RWPE2 (cell line): ENCODE measurements around the gene ADCY2.

Experiments used
- ATAC-seq: fragments of 200-7000 bp; cut with Tn5 transposase; 3 replicates; pipeline ENCODE4 v1.9.1; 2021; ENCODE audit warnings: low read depth
- DNase-seq: peaks from one replicate; pipeline ENCODE4 v3.0.0-alpha.2; 2020; ENCODE audit warnings: low spot score
- H3K27ac ChIP-seq: fragments of 450-650 bp; 2 replicates; pipeline ENCODE4 v1.5.1; 2017; ENCODE audit warnings: mild to moderate bottlenecking; ENCODE audit not compliant: poor library complexity, severe bottlenecking
- H3K27me3 ChIP-seq: fragments of 250-450 bp; sonication (Bioruptor Pico); 2 replicates; pipeline ENCODE4 v1.5.1; 2021; ENCODE audit warnings: mild to moderate bottlenecking, moderate library complexity; ENCODE audit not compliant: insufficient read depth, poor library complexity, severe bottlenecking
- H3K36me3 ChIP-seq: fragments of 250-450 bp; sonication (Bioruptor Pico); 2 replicates; pipeline ENCODE4 v1.5.1; 2020; ENCODE audit warnings: low read depth, mild to moderate bottlenecking, moderate library complexity
- H3K4me1 ChIP-seq: fragments of 250-450 bp; sonication (Bioruptor Pico); 2 replicates; pipeline ENCODE4 v1.5.1; 2021; ENCODE audit warnings: mild to moderate bottlenecking, moderate library complexity; ENCODE audit not compliant: insufficient read depth, poor library complexity, severe bottlenecking
- H3K4me3 ChIP-seq: fragments of 250-450 bp; sonication (Bioruptor Pico); 2 replicates; pipeline ENCODE4 v1.5.1; 2021; ENCODE audit warnings: mild to moderate bottlenecking, moderate library complexity; ENCODE audit not compliant: severe bottlenecking
- H3K9me3 ChIP-seq: fragments of 250-450 bp; sonication (Bioruptor Pico); 2 replicates; pipeline ENCODE4 v1.5.1; 2021; ENCODE audit warnings: mild to moderate bottlenecking, moderate library complexity; ENCODE audit not compliant: severe bottlenecking
- TF ChIP-seq, protein P1 (sequence below): fragments of 450-650 bp; IDR thresholded peaks from one replicate; pipeline ENCODE4 v1.5.1; 2017; ENCODE audit warnings: mild to moderate bottlenecking, moderate library complexity; ENCODE audit not compliant: poor library complexity, severe bottlenecking

Gene ADCY2

DNA sequence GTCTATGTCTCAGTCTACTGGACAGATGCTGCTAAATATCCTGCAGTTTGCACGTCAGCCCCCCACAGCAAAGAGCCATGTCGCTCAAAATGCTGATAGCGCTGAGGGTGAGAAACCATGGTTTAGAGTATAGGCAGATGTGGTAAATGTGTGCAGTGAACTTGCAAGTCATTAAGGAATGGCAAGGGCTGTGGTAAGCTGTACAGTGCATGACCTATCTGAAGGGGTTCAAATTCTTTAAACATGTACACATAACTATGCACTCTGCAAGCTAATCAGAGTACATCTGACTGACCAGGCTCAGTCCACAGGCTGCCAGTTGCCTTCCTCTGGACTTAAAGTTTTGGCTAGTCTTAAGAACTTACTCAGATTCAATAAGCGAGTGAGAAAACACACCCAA is 284.3 kb downstream of the ADCY2 start:
- no peak for DNase-seq
- no peak overlapping the region for H3K27ac ChIP-seq
- no peaks in the 10 kb centered on the region for H3K27me3 ChIP-seq
- ATAC-seq, result no peak
- TF ChIP-seq, protein P1, sequence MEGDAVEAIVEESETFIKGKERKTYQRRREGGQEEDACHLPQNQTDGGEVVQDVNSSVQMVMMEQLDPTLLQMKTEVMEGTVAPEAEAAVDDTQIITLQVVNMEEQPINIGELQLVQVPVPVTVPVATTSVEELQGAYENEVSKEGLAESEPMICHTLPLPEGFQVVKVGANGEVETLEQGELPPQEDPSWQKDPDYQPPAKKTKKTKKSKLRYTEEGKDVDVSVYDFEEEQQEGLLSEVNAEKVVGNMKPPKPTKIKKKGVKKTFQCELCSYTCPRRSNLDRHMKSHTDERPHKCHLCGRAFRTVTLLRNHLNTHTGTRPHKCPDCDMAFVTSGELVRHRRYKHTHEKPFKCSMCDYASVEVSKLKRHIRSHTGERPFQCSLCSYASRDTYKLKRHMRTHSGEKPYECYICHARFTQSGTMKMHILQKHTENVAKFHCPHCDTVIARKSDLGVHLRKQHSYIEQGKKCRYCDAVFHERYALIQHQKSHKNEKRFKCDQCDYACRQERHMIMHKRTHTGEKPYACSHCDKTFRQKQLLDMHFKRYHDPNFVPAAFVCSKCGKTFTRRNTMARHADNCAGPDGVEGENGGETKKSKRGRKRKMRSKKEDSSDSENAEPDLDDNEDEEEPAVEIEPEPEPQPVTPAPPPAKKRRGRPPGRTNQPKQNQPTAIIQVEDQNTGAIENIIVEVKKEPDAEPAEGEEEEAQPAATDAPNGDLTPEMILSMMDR, result no peak
- peaks cover 4% of the 10 kb centered on the region for H3K4me1 ChIP-seq
- H3K36me3 ChIP-seq, result no peaks in the 10 kb centered on the region
- H3K9me3 ChIP-seq, result no peaks in the 10 kb centered on the region
- H3K4me3 ChIP-seq, result no peak overlapping the region

DNA sequence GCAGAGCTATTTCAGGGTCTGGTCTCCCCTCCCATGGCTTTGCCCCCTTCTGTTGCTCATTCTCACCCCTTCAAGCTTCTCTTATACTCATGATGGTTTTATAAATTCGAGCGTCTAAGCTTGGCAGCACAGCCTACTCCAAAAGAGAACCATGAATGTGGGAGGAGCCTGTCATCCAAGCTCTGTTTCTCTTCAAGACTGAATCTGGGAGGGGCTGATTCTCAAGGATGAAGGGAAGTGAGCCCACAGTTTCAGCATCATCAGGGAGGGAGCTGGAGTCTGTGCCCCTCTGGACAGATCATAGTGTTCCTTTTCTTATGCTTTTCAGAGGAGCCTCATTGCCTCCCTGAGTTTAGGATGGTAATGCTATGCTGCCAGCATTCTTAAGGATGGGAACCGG is 286.4 kb downstream of the ADCY2 start:
- Histone ChIP-seq H3K36me3 (no peaks in the 10 kb centered on the region), H3K27me3 (no peaks in the 10 kb centered on the region), H3K9me3 (no peaks in the 10 kb centered on the region), H3K4me1 (no peaks in the 10 kb centered on the region), H3K4me3 (no peak overlapping the region), H3K27ac (no peak overlapping the region)
- no peak for ATAC-seq
- no peak for DNase-seq
- TF ChIP-seq, protein P1, result no peak

DNA sequence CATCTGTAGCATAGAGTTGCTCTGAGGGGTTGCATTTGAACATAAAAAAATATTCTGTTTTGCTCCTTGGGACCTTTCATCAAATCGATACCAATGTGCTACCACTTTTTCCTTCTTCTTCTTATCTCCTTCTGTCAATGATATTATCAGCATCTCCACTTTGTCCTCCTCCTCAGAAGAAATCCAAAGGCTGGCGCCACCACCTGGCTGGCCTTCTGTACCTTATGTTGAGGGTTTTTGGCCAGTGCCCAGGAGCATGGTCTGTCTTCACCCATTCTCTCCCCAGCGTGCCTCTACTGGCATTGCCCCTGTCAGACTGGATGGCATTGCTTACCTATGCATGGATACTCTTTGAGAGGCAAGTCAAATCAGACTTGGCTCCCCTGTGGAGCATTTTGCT is 287.8 kb downstream of the ADCY2 start:
- Histone ChIP-seq H3K4me1 (no peaks in the 10 kb centered on the region), H3K27me3 (no peaks in the 10 kb centered on the region), H3K36me3 (no peaks in the 10 kb centered on the region), H3K27ac (no peak overlapping the region), H3K4me3 (no peak overlapping the region), H3K9me3 (no peaks in the 10 kb centered on the region)
- ATAC-seq (no peak), DNase-seq (no peak)
- TF ChIP-seq, protein P1, result peak; percentile 9

DNA sequence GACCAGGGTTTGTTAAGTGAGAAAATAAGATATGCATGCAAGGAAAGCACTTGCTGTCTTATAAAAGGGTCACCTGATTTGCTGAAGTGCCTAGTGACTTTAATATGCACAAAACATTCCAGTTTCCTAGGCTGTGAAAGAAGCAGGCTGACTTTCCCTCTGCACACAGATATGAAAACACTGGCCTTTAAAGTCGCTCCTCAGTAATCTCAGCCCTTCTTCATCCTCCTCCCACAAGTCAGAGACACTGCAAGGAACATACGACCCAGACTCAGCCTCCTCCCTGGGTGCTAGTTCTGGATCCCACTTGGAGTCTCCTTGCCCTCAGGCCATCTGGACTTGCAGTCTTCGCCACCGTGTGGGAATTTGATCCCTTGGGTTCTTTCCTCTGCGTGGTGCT is 288.9 kb downstream of the ADCY2 start:
- H3K27me3 ChIP-seq, result peaks cover 1% of the 10 kb centered on the region
- no peaks in the 10 kb centered on the region for H3K9me3 ChIP-seq
- H3K36me3 ChIP-seq, result no peaks in the 10 kb centered on the region
- DNase-seq (no peak), ATAC-seq (no peak)
- no peak overlapping the region for H3K27ac ChIP-seq
- no peaks in the 10 kb centered on the region for H3K4me1 ChIP-seq
- no peak overlapping the region for H3K4me3 ChIP-seq
- TF ChIP-seq, protein P1, result no peak

DNA sequence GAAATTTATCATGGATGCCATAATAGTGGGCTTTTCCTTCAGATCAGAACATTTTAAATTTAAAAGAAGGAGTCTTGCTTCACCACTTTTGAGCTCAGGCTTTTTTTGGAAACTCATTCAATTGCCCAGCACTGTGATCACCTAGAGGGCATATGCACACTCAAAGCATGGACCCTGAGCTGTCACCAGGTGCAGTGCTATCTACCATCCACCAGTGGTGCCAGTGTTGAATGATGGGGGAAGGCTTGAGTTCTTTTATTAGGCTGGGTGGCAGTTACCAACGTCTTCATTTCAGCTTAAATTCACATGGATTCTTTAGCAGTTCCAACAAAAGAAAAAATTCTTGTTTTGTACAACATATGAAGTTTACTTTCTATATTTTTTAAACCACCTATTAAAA is 290.9 kb downstream of the ADCY2 start:
- Histone ChIP-seq H3K36me3 (no peaks in the 10 kb centered on the region), H3K4me1 (no peaks in the 10 kb centered on the region), H3K27me3 (peaks cover 5% of the 10 kb centered on the region), H3K27ac (no peak overlapping the region), H3K4me3 (no peak overlapping the region), H3K9me3 (no peaks in the 10 kb centered on the region)
- TF ChIP-seq, protein P1, result no peak
- DNase-seq (no peak), ATAC-seq (no peak)
